GM12878 (cell line): ENCODE results near the gene WWOX. TPM values are rescaled to one million over a fixed set of nuclear protein-coding genes. Genes with fewer than 3 reads are reported as not detected.

ENCODE experiments used
- ATAC-seq: fragments of 200-7000 bp; cut with Tn5 transposase; 3 replicates; pipeline ENCODE4 v1.9.1; 2020; ENCODE audit warnings: mild to moderate bottlenecking, moderate library complexity
- BruUV-seq: library from RNA; stranded (reverse); fragments of 400-500 nt; replicated peaks from 2 replicates; lab custom pipeline; 2021; lab: Mats Ljungman, UMichigan
- CTCF ChIA-PET: fragments of 300-600 bp; sonication (Branson Sonifier 250); formaldehyde crosslinking; extraction: SDS; loops from one replicate; lab custom pipeline; 2021; ENCODE audit warnings: inconsistent platforms; lab: Yijun Ruan, JAX
- POLR2A ChIA-PET: fragments of 350-600 bp; formaldehyde crosslinking; extraction: SDS; loops from one replicate; lab custom pipeline; 2021; ENCODE audit warnings: inconsistent platforms; lab: Charles Lee
- RAD21 ChIA-PET: fragments of 300-600 bp; sonication (Branson Sonifier 250); formaldehyde crosslinking; loops from one replicate; lab custom pipeline; 2023; ENCODE audit warnings: antibody characterized with exemption; ENCODE audit not compliant: unreplicated experiment; lab: Charles Lee
- SMC1A ChIA-PET: fragments of 300-600 bp; sonication (Branson Sonifier 250); formaldehyde crosslinking; loops from one replicate; lab custom pipeline; 2023; ENCODE audit not compliant: unreplicated experiment, uncharacterized antibody; lab: Charles Lee
- DNase-seq: peaks from one replicate; pipeline ENCODE4 v3.0.0-alpha.2; 2011; ENCODE audit warnings: low read depth, low spot score
- FAIRE-seq: peaks from 3 replicates; lab custom pipeline; 2011; peaks lifted over from hg19 to GRCh38; lab: Jason Lieb, UNC
- H2AFZ ChIP-seq: 2 replicates; pipeline ENCODE4 v1.6.0; 2011; ENCODE audit warnings: low read depth, low read length, control low read depth; ENCODE audit not compliant: control insufficient read depth
- H3K27ac ChIP-seq: 2 replicates; pipeline ENCODE4 v1.5.1; 2011; ENCODE audit warnings: control low read depth; ENCODE audit not compliant: control insufficient read depth, insufficient read depth
- H3K27me3 ChIP-seq, 2 experiments: replicated peaks in 1 of 2; 2 replicates each; pipeline versions ENCODE4 v1.6.0 to v1.6.1; 2011; ENCODE audit warnings: low read length in 1 of 2; ENCODE audit not compliant: control insufficient read depth in 2 of 2, insufficient read depth in 2 of 2
- H3K36me3 ChIP-seq, 2 experiments: 2 replicates each; pipeline ENCODE4 v1.5.1; 2011; ENCODE audit warnings: low read length in 1 of 2; ENCODE audit not compliant: control insufficient read depth in 2 of 2, insufficient read depth in 2 of 2
- H3K4me1 ChIP-seq: 2 replicates; pipeline ENCODE4 v1.6.1; 2011; ENCODE audit warnings: mild to moderate bottlenecking, low read length, moderate library complexity, mixed read lengths; ENCODE audit not compliant: control insufficient read depth, insufficient read depth
- H3K4me2 ChIP-seq: 2 replicates; pipeline ENCODE4 v1.6.0; 2011; ENCODE audit warnings: control low read depth; ENCODE audit not compliant: control insufficient read depth, insufficient read depth
- H3K4me3 ChIP-seq: fragments of 200-600 bp; sonication (generic); 2 replicates; pipeline ENCODE4 v1.5.1; 2016
- H3K79me2 ChIP-seq: 2 replicates; pipeline ENCODE4 v1.6.0; 2011; ENCODE audit warnings: low read length; ENCODE audit not compliant: control insufficient read depth, insufficient read depth
- H3K9ac ChIP-seq: 2 replicates; pipeline ENCODE4 v1.8.0; 2011; ENCODE audit warnings: low read length, control low read depth, mixed read lengths; ENCODE audit not compliant: control insufficient read depth, insufficient read depth
- H3K9me3 ChIP-seq: replicated peaks from 3 replicates; pipeline ENCODE4 v1.5.1; 2011; ENCODE audit warnings: mild to moderate bottlenecking, low read length; ENCODE audit not compliant: control insufficient read depth, insufficient read depth
- H4K20me1 ChIP-seq: 2 replicates; pipeline ENCODE4 v1.6.0; 2011; ENCODE audit not compliant: control insufficient read depth, insufficient read depth
- CBFB ChIP-seq: IDR thresholded peaks from 2 replicates; pipeline ENCODE4 v1.6.1; 2016; ENCODE audit warnings: antibody characterized with exemption, low read depth
- CBX5 ChIP-seq: sonication (generic); IDR thresholded peaks from 2 replicates; pipeline ENCODE4 v1.6.1; 2016; ENCODE audit warnings: low read depth, moderate library complexity, mild to moderate bottlenecking, inconsistent platforms
- ELK1 ChIP-seq: IDR thresholded peaks from 2 replicates; pipeline ENCODE4 v1.6.1; 2012; ENCODE audit warnings: low read depth, low read length, improper control_type of control experiment
- NFYB ChIP-seq: IDR thresholded peaks from 2 replicates; pipeline ENCODE4 v1.6.1; 2011; ENCODE audit warnings: low read depth, mild to moderate bottlenecking, low read length, improper control_type of control experiment, moderate library complexity; ENCODE audit not compliant: insufficient read depth
- PAX5 ChIP-seq: IDR thresholded peaks from 2 replicates; pipeline ENCODE4 v1.6.1; 2011; ENCODE audit warnings: low read depth, low read length, borderline replicate concordance
- TBL1XR1 ChIP-seq: IDR thresholded peaks from 2 replicates; pipeline ENCODE4 v1.6.1; 2012; ENCODE audit warnings: low read depth, low read length, improper control_type of control experiment
- WRNIP1 ChIP-seq: IDR thresholded peaks from 2 replicates; pipeline ENCODE4 v1.6.1; 2011; ENCODE audit warnings: low read depth, low read length, improper control_type of control experiment, borderline replicate concordance
- ZBTB4 ChIP-seq: fragments of 450-650 bp; formaldehyde crosslinking; IDR thresholded peaks from 2 replicates; pipeline ENCODE4 v1.4.0; 2022; ENCODE audit warnings: mild to moderate bottlenecking, moderate library complexity
- ZZZ3 ChIP-seq: IDR thresholded peaks from 2 replicates; pipeline ENCODE4 v1.6.1; 2011; ENCODE audit warnings: low read depth; ENCODE audit not compliant: control insufficient read depth, insufficient read length
- WGBS: methylation state at CpG from one replicate; pipeline ENCODE4 v1.1.6; 2016; ENCODE audit warnings: low lambda C conversion rate; ENCODE audit not compliant: insufficient replicate concordance, insufficient coverage; ENCODE audit errors: missing lambda C conversion rate; 5-methylcytosine and 5-hydroxymethylcytosine counted together
- in situ Hi-C: fragments of 300-500 bp; cut with MboI; formaldehyde crosslinking; loops from 9 replicates; pipeline ENCODE4 v1.14.3; 2018; ENCODE audit warnings: mixed read lengths
- intact Hi-C: fragments of 100-400 bp; cut with micrococcal nuclease; formaldehyde crosslinking; loops from one replicate; pipeline ENCODE4 v1.14.2; 2022; ENCODE audit not compliant: unreplicated experiment
- polyA plus RNA-seq, 11 experiments: library from polyadenylated mRNA; depleted of rRNA in 4 of 11; unstranded in 6 of 11; stranded (reverse) in 5 of 11; fragments of >200 nt; fragmentation: Nextera tagmentation in 4 of 11; fragmentation: Illumina TruSeq in 1 of 11; extraction: Ambion mirVana in 4 of 11; extraction: Trizol in 1 of 11; gene quantifications; 1 replicate in 1 of 11; 2 replicates in 10 of 11; pipeline versions ENCODE4 v1.2.1 to v1.2.3, GENCODE V29; 2011 to 2016; ENCODE audit warnings: inconsistent platforms in 2 of 11, missing spikeins in 2 of 11, low read depth in 1 of 11
- total RNA-seq, 4 experiments: library from RNA; depleted of rRNA in 3 of 4; stranded (reverse); fragments of >200 nt in 3 of 4; fragmentation: Illumina TruSeq in 1 of 4; extraction: Trizol in 1 of 4; gene quantifications; 2 replicates each; pipeline versions ENCODE4 v1.2.1 to v1.2.3, GENCODE V29; 2013 to 2021
- TF ChIP-seq, protein P1 (sequence below): fragments of 450-650 bp; IDR thresholded peaks from 2 replicates; pipeline ENCODE4 v1.6.1; 2014; ENCODE audit warnings: mild to moderate bottlenecking
- TF ChIP-seq, protein P2 (sequence below): fragments of 450-650 bp; IDR thresholded peaks from 2 replicates; pipeline ENCODE4 v1.6.1; 2016; ENCODE audit warnings: mild to moderate bottlenecking

Gene WWOX
- total and polyA plus RNA-seq, 10 of the 15 experiments (the other 5 are each of a cell fraction or from before 2014, with no cell fraction given) = 2.8 to 24.4 (median 17.8) TPM

GRCh38 chr16:78751601-78752000, 652.1 kb downstream of the WWOX start:
- Histone ChIP-seq H3K36me3 (no peaks in the 10 kb centered on the region), H3K9me3 (no peaks in the 10 kb centered on the region), H3K9ac (no peak overlapping the region), H3K79me2 (no peaks in the 10 kb centered on the region), H2AFZ (no peak overlapping the region), H4K20me1 (no peaks in the 10 kb centered on the region), H3K4me2 (no peak overlapping the region), H3K27me3 (no peaks in the 10 kb centered on the region), H3K4me3 (no peak overlapping the region), H3K27ac (no peak overlapping the region), H3K4me1 (peaks cover 6% of the 10 kb centered on the region)
- SMC1A ChIA-PET = no interaction called here
- POLR2A ChIA-PET = no interaction called here
- DNase-seq (no peak), FAIRE-seq (no peak), ATAC-seq (no peak)
- TF ChIP-seq, protein P1, sequence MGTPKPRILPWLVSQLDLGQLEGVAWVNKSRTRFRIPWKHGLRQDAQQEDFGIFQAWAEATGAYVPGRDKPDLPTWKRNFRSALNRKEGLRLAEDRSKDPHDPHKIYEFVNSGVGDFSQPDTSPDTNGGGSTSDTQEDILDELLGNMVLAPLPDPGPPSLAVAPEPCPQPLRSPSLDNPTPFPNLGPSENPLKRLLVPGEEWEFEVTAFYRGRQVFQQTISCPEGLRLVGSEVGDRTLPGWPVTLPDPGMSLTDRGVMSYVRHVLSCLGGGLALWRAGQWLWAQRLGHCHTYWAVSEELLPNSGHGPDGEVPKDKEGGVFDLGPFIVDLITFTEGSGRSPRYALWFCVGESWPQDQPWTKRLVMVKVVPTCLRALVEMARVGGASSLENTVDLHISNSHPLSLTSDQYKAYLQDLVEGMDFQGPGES = no peak
- TF ChIP-seq CBX5 = no peak
- no peak for TF ChIP-seq NFYB
- no peak for TF ChIP-seq WRNIP1
- no peak for TF ChIP-seq ELK1
- intact Hi-C loops (no loop called here), in situ Hi-C loops (no loop called here)
- WGBS = 54% methylated on average over 3 of the region's 3 CpGs
- RAD21 ChIA-PET = no interaction called here
- CTCF ChIA-PET = no interaction called here
- no TSS peak for BruUV-seq

GRCh38 chr16:78754713-78755112, 655.3 kb downstream of the WWOX start:
- in situ Hi-C loops = no loop called here
- H3K79me2 ChIP-seq = no peaks in the 10 kb centered on the region
- H3K27me3 ChIP-seq = no peaks in the 10 kb centered on the region; a peak in 1 of 4 replicates
- ChIA-PET CTCF (no interaction called here), RAD21 (no interaction called here), SMC1A (no interaction called here), POLR2A (no interaction called here)
- no peaks in the 10 kb centered on the region; the same call in 2 of the 3 replicates for H3K9me3 ChIP-seq
- H3K36me3 ChIP-seq = no peaks in the 10 kb centered on the region
- H3K27ac ChIP-seq = no peak overlapping the region
- no peak overlapping the region for H3K4me3 ChIP-seq
- no peaks in the 10 kb centered on the region for H4K20me1 ChIP-seq
- no peaks in the 10 kb centered on the region; the same call in 1 of the 2 replicates for H3K4me1 ChIP-seq
- ATAC-seq (no peak), FAIRE-seq (no peak), DNase-seq (no peak)
- H2AFZ ChIP-seq = no peak overlapping the region
- WGBS = 65% methylated on average over 2 of the region's 5 CpGs
- H3K4me2 ChIP-seq = no peak overlapping the region
- no peak overlapping the region for H3K9ac ChIP-seq
- BruUV-seq = no TSS peak
- intact Hi-C loops = no loop called here
- TF ChIP-seq, protein P2, sequence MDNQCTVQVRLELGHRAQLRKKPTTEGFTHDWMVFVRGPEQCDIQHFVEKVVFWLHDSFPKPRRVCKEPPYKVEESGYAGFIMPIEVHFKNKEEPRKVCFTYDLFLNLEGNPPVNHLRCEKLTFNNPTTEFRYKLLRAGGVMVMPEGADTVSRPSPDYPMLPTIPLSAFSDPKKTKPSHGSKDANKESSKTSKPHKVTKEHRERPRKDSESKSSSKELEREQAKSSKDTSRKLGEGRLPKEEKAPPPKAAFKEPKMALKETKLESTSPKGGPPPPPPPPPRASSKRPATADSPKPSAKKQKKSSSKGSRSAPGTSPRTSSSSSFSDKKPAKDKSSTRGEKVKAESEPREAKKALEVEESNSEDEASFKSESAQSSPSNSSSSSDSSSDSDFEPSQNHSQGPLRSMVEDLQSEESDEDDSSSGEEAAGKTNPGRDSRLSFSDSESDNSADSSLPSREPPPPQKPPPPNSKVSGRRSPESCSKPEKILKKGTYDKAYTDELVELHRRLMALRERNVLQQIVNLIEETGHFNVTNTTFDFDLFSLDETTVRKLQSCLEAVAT = no peak
- TF ChIP-seq TBL1XR1 (no peak), CBX5 (no peak), CBFB (no peak), PAX5 (no peak), ZBTB4 (CRISPR knock-in tag) (no peak), ZZZ3 (no peak)
